HG03095 (cell line): ENCODE results near the gene FAM227A.
"Not testable (repeated sequence)": the region's sequence is repeated elsewhere in the genome, so short reads cannot be mapped to it uniquely, and the experiment has no call there.

Experiments used
- ATAC-seq: cut with Tn5 transposase; IDR thresholded peaks from one replicate; pipeline ENCODE4 v1.9.1; 2021; ENCODE audit warnings: moderate library complexity; ENCODE audit not compliant: unreplicated experiment

The FAM227A gene

GRCh38 chr22:38612217-38613006, 43.8 kb downstream of the FAM227A start:
- ATAC-seq = no peak

GRCh38 chr22:38611559-38611958, 44.6 kb downstream of the FAM227A start:
- ATAC-seq = no peak

- ATAC-seq = no peak
Observed at GRCh38 chr22:38610234-38610633, 46.0 kb downstream of the FAM227A start.

- no peak for ATAC-seq
Observed at GRCh38 chr22:38608992-38609750, 47.0 kb downstream of the FAM227A start.

GRCh38 chr22:38607680-38608079, 48.5 kb downstream of the FAM227A start:
- ATAC-seq = no peak

GRCh38 chr22:38602166-38602565, 54.0 kb downstream of the FAM227A start:
- ATAC-seq = no peak

- ATAC-seq = no peak
Observed at GRCh38 chr22:38601221-38601764, 54.9 kb downstream of the FAM227A start.

- no peak for ATAC-seq
Observed at GRCh38 chr22:38599466-38599865, 56.7 kb downstream of the FAM227A start.

- not testable (repeated sequence) for ATAC-seq
Observed at GRCh38 chr22:38582923-38583322, 73.3 kb downstream of the FAM227A start.

GRCh38 chr22:38578505-38578904, 77.7 kb downstream of the FAM227A start:
- ATAC-seq = no peak

GRCh38 chr22:38572065-38572464, 84.1 kb downstream of the FAM227A start:
- no peak for ATAC-seq

GRCh38 chr22:38570779-38571364, 85.3 kb downstream of the FAM227A start:
- ATAC-seq = no peak

GRCh38 chr22:38569972-38570778, 86.0 kb downstream of the FAM227A start, which contains the start of gene DMC1:
Gene DMC1 (minus strand): TSS chr22:38570183. CDS start chr22:38568256, 1,927 bp downstream.
- ATAC-seq = no peak

- ATAC-seq = no peak
Observed at GRCh38 chr22:38569181-38569971, 86.8 kb downstream of the FAM227A start.

- ATAC-seq = no peak
Observed at GRCh38 chr22:38567531-38568285, 88.5 kb downstream of the FAM227A start.

- ATAC-seq = no peak
Observed at GRCh38 chr22:38566726-38567504, 89.3 kb downstream of the FAM227A start.

- no peak for ATAC-seq
Observed at GRCh38 chr22:38565441-38565840, 90.8 kb downstream of the FAM227A start.

GRCh38 chr22:38564669-38565068, 91.5 kb downstream of the FAM227A start:
- no peak for ATAC-seq
